ENCODE measurements around the gene CD5L. TPM values are rescaled to one million over a fixed set of nuclear protein-coding genes. Genes with fewer than 3 reads are reported as not detected.

CD5L gene
- total RNA-seq, 4 donors from 2014 or later: not detected

GRCh38 chr1:157844089-157844830, 2.7 kb upstream of the CD5L start:
- Histone ChIP-seq H3K4me3 (no peak overlapping the region), H3K27ac (no peak overlapping the region), H3K9me3 (no peaks in the 10 kb centered on the region), H3K36me3 (no peaks in the 10 kb centered on the region), H3K27me3 (no peaks in the 10 kb centered on the region), H3K4me1 (no peaks in the 10 kb centered on the region)
- no peak for DNase-seq (ENCODE audit: low spot score in 2 of 2)
- 69% methylated on average over 4 of the region's 4 CpGs for WGBS
- TF ChIP-seq CTCF (IDR thresholded peaks at IDR 0.05) (no peak), POLR2A (IDR thresholded peaks at IDR 0.05) (no peak), POLR2AphosphoS5 (IDR thresholded peaks at IDR 0.05) (no peak), EP300 (IDR thresholded peaks at IDR 0.05) (no peak)

- DNase-seq (ENCODE audit: low spot score in 2 of 2): no peak
- TF ChIP-seq POLR2A (IDR thresholded peaks at IDR 0.05) (no peak), CTCF (IDR thresholded peaks at IDR 0.05) (no peak)
- no peaks in the 10 kb centered on the region for H3K36me3 ChIP-seq
- no peak overlapping the region for H3K27ac ChIP-seq
- no peaks in the 10 kb centered on the region for H3K27me3 ChIP-seq
- 84% methylated on average over 1 of the region's 1 CpG for WGBS
- H3K9me3 ChIP-seq: no peaks in the 10 kb centered on the region
- no peaks in the 10 kb centered on the region for H3K4me1 ChIP-seq
- H3K4me3 ChIP-seq: no peak overlapping the region
Measured at GRCh38 chr1:157842939-157843338, 1.3 kb upstream of the CD5L start.

- no peaks in the 10 kb centered on the region for H3K4me1 ChIP-seq
- H3K27ac ChIP-seq: no peak overlapping the region
- no peaks in the 10 kb centered on the region for H3K36me3 ChIP-seq
- no peaks in the 10 kb centered on the region for H3K27me3 ChIP-seq
- H3K9me3 ChIP-seq: no peaks in the 10 kb centered on the region
- no peak overlapping the region for H3K4me3 ChIP-seq
- TF ChIP-seq CTCF (IDR thresholded peaks at IDR 0.05): no peak
- DNase-seq (ENCODE audit: low spot score in 2 of 2): no peak
Measured at GRCh38 chr1:157838966-157839365, 2.6 kb downstream of the CD5L start.

GRCh38 chr1:157834430-157834829, 7.2 kb downstream of the CD5L start:
- Histone ChIP-seq H3K4me1 (no peaks in the 10 kb centered on the region), H3K4me3 (no peak overlapping the region), H3K27ac (no peak overlapping the region), H3K27me3 (no peaks in the 10 kb centered on the region), H3K9me3 (no peaks in the 10 kb centered on the region), H3K36me3 (no peaks in the 10 kb centered on the region)
- 80% methylated on average over 8 of the region's 12 CpGs for WGBS
- DNase-seq (ENCODE audit: low spot score in 2 of 2): no peak
- no peak for TF ChIP-seq POLR2AphosphoS5 (IDR thresholded peaks at IDR 0.05)
- no peak for TF ChIP-seq CTCF (IDR thresholded peaks at IDR 0.05)
- no peak for TF ChIP-seq POLR2A (IDR thresholded peaks at IDR 0.05)
- no peak for TF ChIP-seq EP300 (IDR thresholded peaks at IDR 0.05)

GRCh38 chr1:157833145-157833544, 8.5 kb downstream of the CD5L start:
- TF ChIP-seq CTCF (IDR thresholded peaks at IDR 0.05) (no peak), POLR2A (IDR thresholded peaks at IDR 0.05) (no peak), POLR2AphosphoS5 (IDR thresholded peaks at IDR 0.05) (no peak), EP300 (IDR thresholded peaks at IDR 0.05) (no peak)
- Histone ChIP-seq H3K4me1 (no peaks in the 10 kb centered on the region), H3K4me3 (no peak overlapping the region), H3K27me3 (no peaks in the 10 kb centered on the region), H3K36me3 (no peaks in the 10 kb centered on the region), H3K27ac (no peak overlapping the region), H3K9me3 (no peaks in the 10 kb centered on the region)
- no peak for DNase-seq (ENCODE audit: low spot score in 2 of 2)
- 74% methylated on average over 6 of the region's 6 CpGs for WGBS
